GM21381 (cell line): Measurements from ENCODE around the gene TRIO.

Source experiments
- ATAC-seq: cut with Tn5 transposase; IDR thresholded peaks from one replicate; pipeline ENCODE4 v1.9.1; 2021; ENCODE audit warnings: mild to moderate bottlenecking, moderate library complexity; ENCODE audit not compliant: unreplicated experiment

Gene TRIO

GRCh38 chr5:14260637-14261036 is 117.5 kb downstream of the TRIO start:
- ATAC-seq = no peak

GRCh38 chr5:14261235-14261634 is 118.1 kb downstream of the TRIO start:
- no peak for ATAC-seq

- no peak for ATAC-seq
Observed at GRCh38 chr5:14261856-14262611, 118.9 kb downstream of the TRIO start.

GRCh38 chr5:14263113-14263512 is 120.0 kb downstream of the TRIO start:
- ATAC-seq = no peak

- ATAC-seq = no peak
Observed at GRCh38 chr5:14263699-14264098, 120.6 kb downstream of the TRIO start.

- ATAC-seq = peak; percentile 83
Observed at GRCh38 chr5:14264605-14265316, 121.6 kb downstream of the TRIO start.

GRCh38 chr5:14265570-14265969 is 122.4 kb downstream of the TRIO start:
- ATAC-seq = no peak

- ATAC-seq = no peak
Observed at GRCh38 chr5:14266171-14266570, 123.0 kb downstream of the TRIO start.

- no peak for ATAC-seq
Observed at GRCh38 chr5:14266686-14267085, 123.5 kb downstream of the TRIO start.

- ATAC-seq = no peak
Observed at GRCh38 chr5:14267166-14267838, 124.2 kb downstream of the TRIO start.

- no peak for ATAC-seq
Observed at GRCh38 chr5:14267991-14268708, 125.0 kb downstream of the TRIO start.

- no peak for ATAC-seq
Observed at GRCh38 chr5:14268738-14269137, 125.6 kb downstream of the TRIO start.

GRCh38 chr5:14269395-14269794 is 126.3 kb downstream of the TRIO start:
- ATAC-seq = no peak

GRCh38 chr5:14270209-14270702 is 127.1 kb downstream of the TRIO start:
- ATAC-seq = peak; percentile 63

- no peak for ATAC-seq
Observed at GRCh38 chr5:14272548-14273205, 129.5 kb downstream of the TRIO start.

GRCh38 chr5:14273207-14273767 is 130.1 kb downstream of the TRIO start:
- no peak for ATAC-seq

GRCh38 chr5:14276380-14276779 is 133.2 kb downstream of the TRIO start:
- no peak for ATAC-seq

GRCh38 chr5:14277385-14278320 is 134.5 kb downstream of the TRIO start:
- no peak for ATAC-seq

GRCh38 chr5:14280294-14280854 is 137.2 kb downstream of the TRIO start:
- ATAC-seq = no peak
